Cardiac muscle cell (in vitro differentiated cells and primary cell): Measurements from ENCODE around the gene PDE2A. TPM values are rescaled to one million over a fixed set of nuclear protein-coding genes. Genes with fewer than 3 reads are reported as not detected.
A peak's percentile ranks its signal among the peaks of the same experiment; 100 is the strongest.

Experiments
- DNase-seq, 2 donors: peaks; one replicate each; pipeline versions ENCODE4 v3.0.0 to v3.0.0-alpha.2; 2010 to 2017; ENCODE audit warnings: low read depth in 1 of 2, low spot score in 1 of 2
- H3K27ac ChIP-seq: fragments of 200-600 bp; sonication (generic); 2 replicates; pipeline ENCODE4 v1.5.1; 2016
- H3K27me3 ChIP-seq: fragments of 200-600 bp; sonication (generic); 2 replicates; pipeline ENCODE4 v1.6.0; 2016; ENCODE audit warnings: control low read depth
- H3K36me3 ChIP-seq: fragments of 200-600 bp; sonication (generic); 2 replicates; pipeline ENCODE4 v1.5.1; 2016; ENCODE audit warnings: control low read depth
- H3K4me1 ChIP-seq: fragments of 200-600 bp; sonication (generic); 2 replicates; pipeline ENCODE4 v1.8.1; 2017; ENCODE audit warnings: low read depth, mild to moderate bottlenecking, mixed run types
- H3K4me3 ChIP-seq: fragments of 200-600 bp; sonication (generic); 2 replicates; pipeline ENCODE4 v1.5.1; 2016; ENCODE audit warnings: mild to moderate bottlenecking
- H3K9me3 ChIP-seq: fragments of 200-600 bp; sonication (generic); 2 replicates; pipeline ENCODE4 v1.5.1; 2017; ENCODE audit warnings: low read depth, mild to moderate bottlenecking, control low read depth
- CTCF ChIP-seq: IDR thresholded peaks from 2 replicates; pipeline ENCODE4 v1.5.1; 2012; ENCODE audit warnings: low read depth, mild to moderate bottlenecking, low read length
- polyA plus RNA-seq: library from polyadenylated mRNA; unstranded; fragments of >200 nt; fragmentation: Nextera tagmentation; extraction: Ambion mirVana; gene quantifications from 2 replicates; pipeline ENCODE4 v1.2.1, GENCODE V29; 2016
- total RNA-seq: library from RNA; depleted of rRNA; stranded (reverse); fragments of >200 nt; gene quantifications from 2 replicates; pipeline ENCODE4 v1.2.3, GENCODE V29; 2016

Gene PDE2A
- total and polyA plus RNA-seq, 2 experiments from 2014 or later: 0.92 TPM; not detected in 1

- Histone ChIP-seq H3K27me3 (peaks cover 48% of the 10 kb centered on the region), H3K9me3 (no peaks in the 10 kb centered on the region), H3K4me1 (no peaks in the 10 kb centered on the region), H3K27ac (no peak overlapping the region), H3K4me3 (peak overlapping the region; percentile 29), H3K36me3 (no peaks in the 10 kb centered on the region)
- peak; percentile 87 for TF ChIP-seq CTCF
- DNase-seq: peak; percentile 55 to 72
Observed at GRCh38 chr11:72642884-72643522, 31.2 kb downstream of the PDE2A start.

GRCh38 chr11:72642043-72642883 lies 32.0 kb downstream of the PDE2A start:
- Histone ChIP-seq H3K36me3 (no peaks in the 10 kb centered on the region), H3K4me3 (peak overlapping the region; percentile 29), H3K9me3 (no peaks in the 10 kb centered on the region), H3K4me1 (no peaks in the 10 kb centered on the region), H3K27me3 (peaks cover 48% of the 10 kb centered on the region), H3K27ac (no peak overlapping the region)
- no peak for TF ChIP-seq CTCF
- DNase-seq: peak; percentile 19 to 57

GRCh38 chr11:72641522-72642042 lies 32.6 kb downstream of the PDE2A start:
- H3K27ac ChIP-seq: no peak overlapping the region
- no peak for TF ChIP-seq CTCF
- no peak overlapping the region for H3K4me3 ChIP-seq
- no peaks in the 10 kb centered on the region for H3K4me1 ChIP-seq
- no peaks in the 10 kb centered on the region for H3K36me3 ChIP-seq
- peaks cover 48% of the 10 kb centered on the region for H3K27me3 ChIP-seq
- no peaks in the 10 kb centered on the region for H3K9me3 ChIP-seq
- DNase-seq: no peak

- no peak overlapping the region for H3K4me3 ChIP-seq
- H3K4me1 ChIP-seq: no peaks in the 10 kb centered on the region
- no peak overlapping the region for H3K27ac ChIP-seq
- no peak for DNase-seq
- H3K27me3 ChIP-seq: peaks cover 48% of the 10 kb centered on the region
- H3K36me3 ChIP-seq: no peaks in the 10 kb centered on the region
- TF ChIP-seq CTCF: no peak
- no peaks in the 10 kb centered on the region for H3K9me3 ChIP-seq
Observed at GRCh38 chr11:72639502-72640375, 34.5 kb downstream of the PDE2A start.

GRCh38 chr11:72637926-72638325 lies 36.3 kb downstream of the PDE2A start:
- no peak for DNase-seq
- H3K9me3 ChIP-seq: no peaks in the 10 kb centered on the region
- no peaks in the 10 kb centered on the region for H3K4me1 ChIP-seq
- H3K27ac ChIP-seq: no peak overlapping the region
- no peak for TF ChIP-seq CTCF
- H3K27me3 ChIP-seq: peaks cover 45% of the 10 kb centered on the region
- no peaks in the 10 kb centered on the region for H3K36me3 ChIP-seq
- H3K4me3 ChIP-seq: no peak overlapping the region
